ENCODE results near the gene HMCN1.
"Not testable (repeated sequence)": the region's sequence is repeated elsewhere in the genome, so short reads cannot be mapped to it uniquely, and the experiment has no call there.

HMCN1 gene

DNA sequence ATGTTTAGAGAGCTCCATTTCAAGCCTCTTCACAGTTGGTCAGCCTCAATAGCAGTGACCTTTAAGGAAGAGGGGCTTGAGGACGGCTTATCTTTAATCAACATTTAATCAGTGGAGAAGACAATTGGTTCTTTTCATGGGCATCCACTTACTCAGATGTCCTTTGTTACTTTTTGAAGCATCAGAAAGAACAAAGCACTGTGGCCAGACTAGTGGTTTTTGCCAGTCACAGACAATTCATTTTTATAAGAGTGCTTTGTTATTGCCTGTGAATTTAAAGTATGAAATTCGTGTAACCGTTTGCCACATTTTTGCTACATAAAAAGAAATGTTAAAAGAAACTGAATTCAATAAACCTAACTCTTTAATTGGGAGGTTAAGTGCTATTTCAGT lies 418.0 kb downstream of the HMCN1 start:
- no peak for DNase-seq (ENCODE audit: low read depth in 2 of 2)

DNA sequence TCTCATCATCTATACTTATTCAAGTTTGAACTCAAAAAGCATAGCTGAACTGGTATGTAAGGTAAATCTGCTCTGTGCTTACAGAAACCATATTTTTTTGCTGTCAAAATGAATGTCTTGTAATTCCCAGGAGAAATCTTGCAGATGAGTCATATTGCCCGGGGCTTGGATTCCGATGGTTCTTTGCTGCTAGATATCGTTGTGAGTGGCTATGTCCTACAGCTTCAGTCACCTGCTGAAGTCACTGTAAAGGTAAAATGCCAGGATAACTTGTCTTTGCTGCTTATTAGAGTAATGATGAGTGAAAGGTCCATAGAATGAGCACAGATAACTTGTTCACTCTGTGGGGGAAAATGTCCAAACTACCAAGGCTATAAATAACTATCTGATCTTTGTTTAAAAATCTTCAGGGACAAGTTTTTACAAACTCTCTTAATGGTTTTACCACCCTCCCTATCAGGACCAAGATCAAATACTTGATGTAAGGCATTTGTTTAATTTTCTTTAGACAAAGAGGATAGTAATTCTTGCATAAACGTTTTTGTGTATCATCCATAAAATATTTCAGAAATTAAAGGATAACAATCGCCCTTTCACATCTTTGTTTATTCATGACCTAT lies 418.5 kb downstream of the HMCN1 start:
- DNase-seq (ENCODE audit: low read depth in 2 of 2) = no peak

GRCh38 chr1:186154651-186155050 lies 420.5 kb downstream of the HMCN1 start:
- no peak for DNase-seq (ENCODE audit: low read depth in 2 of 2)

GRCh38 chr1:186155594-186155993 lies 421.4 kb downstream of the HMCN1 start:
- no peak for DNase-seq (ENCODE audit: low read depth in 2 of 2)

- not testable (repeated sequence) for DNase-seq (ENCODE audit: low read depth in 2 of 2)
Measured at GRCh38 chr1:186162895-186163294, 428.7 kb downstream of the HMCN1 start.

GRCh38 chr1:186164773-186165172 lies 430.6 kb downstream of the HMCN1 start:
- DNase-seq (ENCODE audit: low read depth in 2 of 2) = no peak

- DNase-seq (ENCODE audit: low read depth in 2 of 2) = no peak
Measured at GRCh38 chr1:186165303-186165702, 431.1 kb downstream of the HMCN1 start.

GRCh38 chr1:186167096-186167668 lies 433.0 kb downstream of the HMCN1 start:
- no peak for DNase-seq (ENCODE audit: low read depth in 2 of 2)

DNA sequence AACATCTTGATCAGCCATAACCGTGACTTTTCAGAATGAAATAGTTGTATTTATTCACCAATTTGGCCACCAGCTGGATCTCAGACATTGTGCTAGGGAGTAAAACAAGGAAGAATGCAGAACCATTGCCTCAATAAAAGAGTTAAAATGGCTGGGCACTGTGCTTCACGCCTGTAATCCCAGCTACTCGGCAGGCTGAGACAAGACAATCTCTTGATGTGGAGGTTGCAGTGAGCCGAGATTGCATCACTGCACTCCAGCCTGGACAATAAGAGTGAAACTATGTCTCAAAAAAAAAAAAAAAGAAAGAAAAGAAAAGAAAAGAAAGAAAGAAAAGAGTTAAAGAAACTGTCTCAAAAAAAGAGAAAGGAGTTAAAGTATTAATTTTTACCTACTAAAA lies 441.4 kb downstream of the HMCN1 start:
- no peak for DNase-seq (ENCODE audit: low read depth in 2 of 2)

- DNase-seq (ENCODE audit: low read depth in 2 of 2) = no peak
Measured at GRCh38 chr1:186178426-186179043, 444.3 kb downstream of the HMCN1 start.

- DNase-seq (ENCODE audit: low read depth in 2 of 2) = no peak
Measured at GRCh38 chr1:186179231-186179630, 445.0 kb downstream of the HMCN1 start.

- peak in 1 of 2 donors; percentile 28 for DNase-seq (ENCODE audit: low read depth in 2 of 2)
Measured at GRCh38 chr1:186183219-186183618, 449.0 kb downstream of the HMCN1 start.

- no peak for DNase-seq (ENCODE audit: low read depth in 2 of 2)
Measured at GRCh38 chr1:186183970-186184628, 449.9 kb downstream of the HMCN1 start.

DNA sequence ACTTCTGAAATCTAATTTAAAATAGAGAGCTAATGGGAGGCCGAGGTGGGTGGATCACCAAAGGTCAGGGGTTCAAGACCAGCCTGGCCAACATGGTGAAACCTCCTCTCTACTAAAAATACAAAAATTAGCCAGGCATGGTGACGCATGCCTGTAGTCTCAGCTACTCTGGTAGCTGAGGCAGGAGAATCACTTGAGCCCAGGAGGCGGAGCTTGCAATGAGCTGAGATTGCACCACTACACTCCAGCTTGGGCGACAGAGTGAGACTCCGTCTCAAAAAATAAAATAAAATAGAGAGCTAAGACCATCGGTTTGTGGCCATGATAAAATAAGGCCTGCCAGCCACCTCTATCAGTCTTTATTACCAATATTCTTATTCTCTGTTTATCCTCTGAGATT lies 452.1 kb downstream of the HMCN1 start:
- not testable (repeated sequence) for DNase-seq (ENCODE audit: low read depth in 2 of 2)

DNA sequence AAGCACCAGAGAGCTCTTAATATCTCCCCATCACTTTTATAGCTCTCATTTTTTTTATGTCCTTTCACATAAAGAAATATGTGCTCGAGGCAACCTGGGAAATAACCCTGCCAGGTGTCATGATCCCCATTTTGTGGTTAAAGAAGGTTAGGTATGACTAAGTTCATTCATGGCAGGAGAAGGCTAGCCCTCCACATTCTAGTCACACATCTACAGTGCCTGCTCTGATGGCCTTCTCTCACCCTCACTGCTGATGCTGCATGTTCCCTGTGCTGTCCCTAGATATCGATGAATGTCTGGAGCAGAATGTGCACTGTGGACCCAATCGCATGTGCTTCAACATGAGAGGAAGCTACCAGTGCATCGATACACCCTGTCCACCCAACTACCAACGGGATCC lies 453.4 kb downstream of the HMCN1 start:
- DNase-seq (ENCODE audit: low read depth in 2 of 2) = no peak

GRCh38 chr1:186188004-186188539 lies 453.9 kb downstream of the HMCN1 start:
- no peak for DNase-seq (ENCODE audit: low read depth in 2 of 2)

DNA sequence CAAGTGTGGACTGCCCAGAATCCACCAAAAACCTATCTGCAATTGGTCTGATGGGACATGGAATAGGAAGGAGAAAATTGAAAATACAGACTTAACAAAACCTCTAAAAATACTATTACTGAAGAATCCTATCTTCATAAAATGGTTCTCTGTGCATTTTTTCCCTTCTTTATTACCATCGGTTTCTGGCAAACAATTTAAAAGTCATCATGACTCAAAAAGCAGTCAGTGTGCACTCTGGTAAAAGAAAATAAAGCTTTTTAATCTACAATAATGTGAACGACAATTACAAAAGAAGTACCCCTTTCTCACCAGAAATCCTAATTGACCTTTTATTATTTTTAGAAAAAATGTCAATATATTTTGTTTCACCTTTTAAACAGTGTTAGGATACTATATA lies 454.5 kb downstream of the HMCN1 start:
- no peak for DNase-seq (ENCODE audit: low read depth in 2 of 2)

DNA sequence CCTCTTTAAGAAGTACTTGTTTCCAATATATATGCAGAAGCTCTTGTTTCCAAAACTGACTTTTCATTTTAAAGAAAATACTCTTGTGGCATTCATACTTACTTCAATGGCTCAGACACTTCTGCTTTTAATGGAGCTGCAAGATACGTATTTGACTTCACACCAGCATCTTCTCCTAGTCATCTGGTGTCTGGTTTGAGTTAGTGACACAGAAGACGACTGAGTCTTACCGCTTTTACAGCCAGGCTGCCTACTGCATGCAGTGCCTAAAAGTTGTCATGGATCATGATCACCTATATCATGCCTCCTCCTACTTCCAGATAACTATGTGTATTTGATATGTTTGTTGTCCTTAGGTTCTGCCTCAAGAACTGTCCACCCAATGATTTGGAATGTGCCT lies 455.0 kb downstream of the HMCN1 start:
- DNase-seq (ENCODE audit: low read depth in 2 of 2) = no peak

DNA sequence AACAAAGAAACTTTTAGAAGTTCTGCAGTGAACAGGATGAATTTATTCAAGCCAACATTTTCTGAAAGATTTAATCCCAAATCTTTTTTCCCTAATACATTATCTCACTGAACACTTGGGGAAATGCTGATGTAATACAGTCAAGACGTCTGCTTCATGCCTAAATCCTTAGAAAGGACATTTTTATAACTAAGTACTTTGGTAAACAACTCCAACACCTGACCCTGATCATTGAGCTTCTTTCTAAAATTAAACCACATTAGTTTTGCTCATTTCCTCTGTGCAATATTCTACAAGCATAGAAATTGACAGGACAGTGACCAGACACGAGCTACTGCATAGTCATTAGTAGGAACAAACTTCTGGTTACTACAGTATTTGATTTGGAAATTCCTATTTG lies 457.3 kb downstream of the HMCN1 start:
- no peak for DNase-seq (ENCODE audit: low read depth in 2 of 2)

GRCh38 chr1:186193224-186193623 lies 459.0 kb downstream of the HMCN1 start:
- DNase-seq (ENCODE audit: low read depth in 2 of 2) = no peak

- DNase-seq (ENCODE audit: low read depth in 2 of 2) = no peak
Measured at GRCh38 chr1:186194107-186194756, 460.0 kb downstream of the HMCN1 start.

- no peak for DNase-seq (ENCODE audit: low read depth in 2 of 2)
Measured at GRCh38 chr1:186195377-186195931, 461.3 kb downstream of the HMCN1 start.

Measured in stimulated activated CD4-positive, alpha-beta T cell treated with anti-CD3 and anti-CD28 coated beads, Interleukin-15, amount 100 ng/mL, for 48 hours (primary cell).